GM18505 (cell line): Measurements from ENCODE around the gene HNRNPA3.

Experiments used
- ATAC-seq: cut with Tn5 transposase; IDR thresholded peaks from one replicate; pipeline ENCODE4 v1.9.1; 2021; ENCODE audit not compliant: unreplicated experiment
- POLR2A ChIP-seq: IDR thresholded peaks from 4 replicates; pipeline ENCODE4 v1.6.1; 2011; ENCODE audit warnings: borderline replicate concordance; ENCODE audit not compliant: insufficient read depth, insufficient read length; ENCODE audit errors: extremely low read depth

The HNRNPA3 gene

DNA sequence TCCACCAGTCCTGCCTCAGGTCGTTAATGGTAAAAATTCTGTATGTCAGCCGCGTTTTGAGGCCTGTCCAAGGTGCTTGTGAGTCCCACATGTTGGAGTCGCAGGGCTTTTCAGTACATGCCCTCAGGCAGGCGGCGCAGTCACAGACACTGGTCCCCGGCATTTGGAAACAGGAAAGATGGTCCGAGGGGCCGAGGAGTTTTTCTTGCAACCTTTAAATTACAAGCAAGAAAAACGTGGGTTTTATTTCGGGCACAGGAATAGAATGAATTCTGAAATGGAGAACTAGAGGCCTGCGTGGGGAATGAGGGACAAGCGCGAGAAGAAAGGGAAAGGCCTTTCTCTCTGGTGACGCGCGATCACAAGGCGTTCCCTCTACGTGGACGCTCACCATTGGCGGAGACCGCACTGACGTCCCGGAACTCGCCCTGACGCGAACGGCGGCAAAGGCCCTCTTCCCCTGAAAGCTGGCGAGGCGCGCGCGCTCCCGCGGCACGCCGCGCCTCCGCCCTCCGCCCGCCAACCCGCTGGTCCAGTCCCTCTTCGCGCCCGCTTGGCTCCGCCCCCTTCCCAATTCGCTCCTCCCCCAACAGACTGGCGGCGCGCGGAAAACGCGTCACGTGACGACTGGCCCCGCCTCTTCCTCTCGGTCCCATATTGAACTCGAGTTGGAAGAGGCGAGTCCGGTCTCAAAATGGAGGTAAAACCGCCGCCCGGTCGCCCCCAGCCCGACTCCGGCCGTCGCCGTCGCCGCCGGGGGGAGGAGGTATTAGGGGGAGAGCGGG is at the start of gene HNRNPA3:
Gene HNRNPA3, plus strand, starts transcription at position 689 of the 785 bp plus-strand sequence. Its CDS starts 6 bp downstream, at position 695.
- peak; percentile 86 for ATAC-seq

DNA sequence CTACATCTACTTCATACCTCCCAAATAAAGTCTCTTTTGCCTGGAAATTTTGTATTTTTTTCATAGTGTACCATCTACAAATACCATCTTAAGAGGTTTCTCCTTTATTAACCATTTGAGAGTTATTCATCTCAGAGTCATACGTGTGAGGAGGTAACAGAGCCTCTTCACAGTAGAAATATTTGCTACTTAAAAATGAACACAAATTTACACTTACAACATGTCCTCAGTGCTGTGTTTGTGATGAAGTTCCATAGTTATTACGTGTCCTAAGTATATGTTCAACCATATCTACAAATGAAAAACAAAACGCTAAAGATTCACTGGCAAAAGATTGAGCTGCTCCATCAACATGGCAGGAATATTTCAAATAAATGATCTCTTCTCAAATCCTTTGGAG is 48.5 kb upstream of the HNRNPA3 start:
- TF ChIP-seq POLR2A = no peak
- no peak for ATAC-seq

More for the DNA sequence above, at the start of gene HNRNPA3:
- peak; percentile 76 for TF ChIP-seq POLR2A

DNA sequence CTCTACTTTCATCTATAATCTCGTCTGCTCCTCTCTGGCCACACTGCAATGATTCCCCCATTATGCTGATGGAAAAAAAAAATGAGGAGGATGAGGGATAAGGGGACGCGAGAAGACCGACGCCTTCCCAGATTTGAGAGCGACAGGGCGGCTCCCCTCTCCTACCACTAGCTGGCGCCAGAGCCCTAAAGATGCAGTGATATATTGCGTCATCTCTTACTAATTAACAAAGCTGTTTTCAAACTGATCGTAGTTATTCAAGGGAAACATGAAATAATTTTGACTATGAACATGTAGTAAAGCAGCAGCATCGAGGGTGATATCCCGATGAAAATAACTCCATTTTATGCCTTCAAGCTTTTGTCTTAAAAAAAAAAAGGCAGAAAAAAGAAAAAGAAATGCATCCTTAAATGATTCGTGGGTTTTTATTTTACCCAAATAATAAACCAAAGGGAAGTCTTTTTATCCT is 48.0 kb upstream of the HNRNPA3 start:
- peak; percentile 44 for ATAC-seq
- no peak for TF ChIP-seq POLR2A

DNA sequence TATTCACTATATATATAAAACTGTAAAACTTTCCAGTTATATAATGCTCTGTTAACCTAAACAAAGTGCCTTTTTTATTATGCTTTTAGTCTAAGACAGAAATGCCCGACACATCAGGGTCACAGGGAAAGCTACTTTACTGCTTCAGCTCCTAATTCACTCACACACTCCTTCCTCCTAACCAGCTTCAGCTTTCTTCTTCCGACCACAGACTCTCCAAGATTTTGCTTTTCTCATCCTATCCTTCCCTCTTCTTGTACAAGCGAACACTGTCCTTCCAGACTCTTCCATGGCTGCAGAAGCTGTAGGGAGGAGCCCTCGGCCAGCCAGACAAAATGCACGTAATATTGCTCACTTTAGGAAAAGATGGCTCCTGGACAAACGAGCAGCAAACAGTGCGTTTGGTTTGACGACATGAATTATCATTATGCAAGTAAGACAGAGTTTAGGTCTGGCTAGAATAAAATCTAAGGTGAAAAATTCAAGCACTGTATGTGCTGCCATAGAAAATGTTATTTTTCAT is 47.5 kb upstream of the HNRNPA3 start:
- ATAC-seq = no peak
- no peak for TF ChIP-seq POLR2A

DNA sequence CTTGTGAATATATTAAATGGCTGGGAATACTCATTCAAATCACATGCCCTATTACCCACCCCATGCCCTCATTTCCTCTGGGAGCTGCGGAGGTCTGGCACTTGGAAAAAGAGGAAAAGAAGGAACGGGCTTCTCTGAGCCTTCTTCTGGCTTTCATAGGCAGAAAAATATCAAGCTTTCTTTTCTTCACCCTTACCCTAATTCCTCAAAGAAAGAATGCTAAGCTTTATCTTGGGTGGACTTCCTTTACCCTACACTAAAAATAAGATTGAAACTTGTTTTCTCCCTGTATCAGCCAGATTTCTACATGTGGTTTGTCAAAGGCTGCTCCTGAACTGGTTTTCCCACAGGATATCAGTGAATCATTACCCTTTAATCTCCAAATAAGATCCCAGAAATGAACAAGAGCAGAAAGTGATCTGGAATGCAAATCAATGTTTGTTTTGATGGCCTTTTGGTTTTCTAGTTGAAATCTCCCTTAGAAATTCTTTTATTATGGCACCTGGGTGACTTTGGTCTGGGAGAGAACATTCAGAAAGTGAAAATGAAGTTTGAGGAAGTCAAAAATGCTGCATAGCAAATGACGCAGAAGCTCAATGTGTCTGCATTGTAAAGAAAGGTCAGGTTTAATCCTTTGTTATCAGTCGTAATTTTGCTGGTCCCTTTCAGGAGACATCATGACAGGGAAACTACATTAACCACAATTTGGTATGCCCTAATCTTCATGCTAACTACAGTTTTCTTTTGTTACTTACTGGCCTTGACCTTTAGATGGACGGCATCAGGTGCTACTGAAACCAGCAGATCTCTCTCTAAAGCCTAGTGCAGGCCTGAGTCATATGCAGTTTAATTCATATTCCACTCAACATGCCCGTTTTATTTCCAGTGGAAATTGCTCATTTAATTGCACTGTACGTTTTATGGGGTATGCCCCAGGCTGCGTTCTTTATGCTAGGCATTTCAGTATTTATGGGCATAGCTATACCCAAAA is 46.6 kb upstream of the HNRNPA3 start:
- TF ChIP-seq POLR2A = peak; percentile 33
- peak; percentile 50 for ATAC-seq

DNA sequence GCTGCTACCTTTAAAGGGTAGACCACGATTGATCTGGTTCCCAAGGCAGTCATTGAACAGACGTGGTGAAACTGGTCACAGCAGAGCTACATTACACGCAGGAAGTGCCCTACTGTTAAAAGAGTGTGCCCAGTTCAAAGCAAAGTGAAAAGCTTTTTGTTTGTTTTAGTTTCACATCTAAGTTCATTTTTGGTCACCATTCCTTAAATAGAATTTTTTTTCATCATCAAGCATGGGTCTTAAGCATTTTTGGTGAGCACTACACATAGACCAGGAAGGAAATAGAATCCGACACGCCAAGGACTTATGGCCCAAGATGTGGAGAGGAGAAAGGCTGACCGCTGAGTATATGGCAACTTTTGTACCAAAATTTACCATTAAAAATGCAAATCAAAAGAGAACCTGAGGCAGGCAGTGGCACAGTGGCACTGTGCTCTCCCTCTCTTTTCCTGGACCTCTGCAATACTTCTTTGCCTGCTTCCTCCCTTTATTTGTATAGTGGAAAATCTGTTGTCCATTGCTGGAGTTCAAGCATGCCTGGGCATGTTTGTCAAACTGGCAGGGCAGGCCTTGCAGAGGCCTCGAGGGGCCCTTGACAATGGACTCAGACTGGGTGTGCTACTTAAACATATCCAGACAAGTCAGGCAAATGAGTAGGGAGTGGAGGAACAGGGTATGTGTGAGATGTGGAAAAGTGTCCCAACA is 42.6 kb upstream of the HNRNPA3 start:
- no peak for TF ChIP-seq POLR2A
- ATAC-seq = peak; percentile 55

DNA sequence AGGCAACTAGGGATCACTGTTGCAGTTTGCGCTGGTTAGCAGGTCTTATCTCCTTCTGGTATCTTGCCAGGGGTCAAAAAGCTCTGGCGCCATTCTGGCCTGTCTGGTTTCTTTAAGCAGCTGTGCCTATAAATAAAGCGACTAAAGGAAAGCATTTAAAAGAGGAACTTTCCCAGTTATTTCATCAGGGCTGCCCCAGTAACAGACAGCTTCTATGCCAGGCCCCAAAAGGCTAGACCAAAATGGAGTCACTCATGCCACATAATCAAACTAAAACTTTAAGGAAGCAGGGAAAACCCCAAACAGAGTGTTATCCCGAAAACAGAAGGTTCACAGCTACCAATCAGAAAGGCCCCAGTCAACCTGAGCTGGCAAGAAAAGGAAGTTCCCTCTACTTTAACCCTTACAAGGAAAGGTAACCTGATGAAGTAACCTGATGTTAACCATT is 41.2 kb upstream of the HNRNPA3 start:
- TF ChIP-seq POLR2A = no peak
- ATAC-seq = no peak

DNA sequence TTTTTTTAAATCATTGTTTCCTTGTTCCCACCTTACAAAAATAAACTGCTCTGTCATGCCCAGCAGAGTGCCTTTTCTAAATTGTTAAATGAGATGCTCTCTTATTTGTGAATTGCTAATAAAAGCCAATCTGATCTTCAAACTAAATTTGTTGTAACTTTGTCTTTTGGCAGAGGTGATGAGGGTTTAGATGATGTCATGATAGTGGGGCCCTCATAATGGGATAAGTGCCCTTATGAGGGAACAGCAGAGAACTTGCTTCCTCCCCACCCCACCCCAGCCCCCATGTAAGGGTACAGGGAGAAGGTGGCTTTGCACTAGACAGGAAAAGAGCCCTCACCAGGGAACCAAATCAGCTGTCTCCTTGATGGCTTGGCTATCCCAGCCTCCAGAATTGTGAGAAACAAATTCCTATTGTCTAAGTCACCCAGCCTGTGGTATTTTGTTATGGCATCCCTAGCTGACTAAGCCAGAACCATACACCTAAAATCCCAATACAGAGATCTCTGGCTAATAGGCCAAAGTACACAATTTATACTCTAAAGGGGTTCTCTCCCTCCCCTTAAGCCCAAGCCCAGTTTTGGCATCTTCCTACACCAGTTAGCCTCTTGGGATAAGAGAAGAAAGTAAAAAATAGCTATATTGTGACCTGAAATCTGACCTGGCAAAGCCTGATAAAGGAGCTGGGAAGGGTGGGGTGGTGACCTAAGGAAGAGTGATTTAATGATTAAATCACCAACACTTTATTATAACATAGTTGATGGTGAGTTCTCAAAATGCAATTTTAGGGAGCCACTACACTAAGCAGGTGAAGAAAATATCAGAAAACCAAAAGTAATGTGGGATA is 40.3 kb upstream of the HNRNPA3 start:
- no peak for ATAC-seq
- no peak for TF ChIP-seq POLR2A

DNA sequence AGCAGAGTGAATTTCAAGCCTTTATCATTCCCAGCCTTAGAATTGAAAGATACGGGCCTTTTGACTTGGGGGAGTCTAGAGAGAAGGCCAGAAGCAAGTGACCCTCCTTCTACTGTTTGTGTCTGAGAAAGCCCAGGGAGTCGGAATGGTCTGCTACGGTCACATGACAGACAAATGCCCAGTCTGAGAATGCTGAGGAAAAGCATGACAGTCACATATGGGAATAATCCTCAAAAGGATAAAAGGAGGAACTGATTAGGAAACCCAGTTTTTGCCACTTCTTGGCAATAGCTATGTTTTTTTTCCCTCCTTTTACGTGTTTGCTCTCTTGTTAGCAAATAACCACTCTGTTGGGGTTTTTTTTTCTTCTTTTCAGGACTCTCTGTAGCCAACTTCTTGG is 38.1 kb upstream of the HNRNPA3 start:
- no peak for ATAC-seq
- TF ChIP-seq POLR2A = no peak

DNA sequence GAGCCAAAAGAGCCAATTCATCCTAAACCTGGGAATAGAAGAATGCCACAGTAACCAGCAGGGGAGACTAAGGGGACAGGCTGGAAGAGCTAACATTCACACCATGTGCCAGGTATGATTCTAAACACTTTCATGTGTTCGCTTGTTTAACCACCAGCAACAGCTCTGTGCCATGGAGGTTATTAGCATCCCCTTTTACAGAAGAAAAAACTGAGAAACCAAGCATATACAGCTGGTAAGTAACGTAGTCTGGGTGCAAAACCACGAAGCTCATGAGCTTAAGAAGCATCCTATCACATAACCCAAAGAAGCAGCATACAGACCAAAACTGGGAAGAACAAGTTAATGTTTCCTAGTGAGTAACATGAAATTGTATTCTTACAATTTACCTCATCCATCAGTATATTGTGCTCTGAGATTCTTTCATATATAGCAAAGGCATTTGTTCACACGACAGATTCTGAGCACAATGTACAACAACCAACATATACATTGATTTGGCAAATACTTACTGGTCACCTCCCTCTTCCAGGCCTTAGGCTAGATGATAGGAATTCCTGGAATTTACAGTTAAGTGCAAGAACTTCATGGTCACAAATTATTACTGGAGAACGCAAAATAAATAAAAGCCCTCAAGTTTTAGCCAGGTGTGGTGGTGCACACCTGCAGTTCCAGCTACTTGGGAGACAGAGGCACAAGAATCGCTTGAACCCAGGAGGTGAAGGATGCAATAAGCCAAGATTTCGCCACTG is 36.5 kb upstream of the HNRNPA3 start:
- no peak for ATAC-seq

DNA sequence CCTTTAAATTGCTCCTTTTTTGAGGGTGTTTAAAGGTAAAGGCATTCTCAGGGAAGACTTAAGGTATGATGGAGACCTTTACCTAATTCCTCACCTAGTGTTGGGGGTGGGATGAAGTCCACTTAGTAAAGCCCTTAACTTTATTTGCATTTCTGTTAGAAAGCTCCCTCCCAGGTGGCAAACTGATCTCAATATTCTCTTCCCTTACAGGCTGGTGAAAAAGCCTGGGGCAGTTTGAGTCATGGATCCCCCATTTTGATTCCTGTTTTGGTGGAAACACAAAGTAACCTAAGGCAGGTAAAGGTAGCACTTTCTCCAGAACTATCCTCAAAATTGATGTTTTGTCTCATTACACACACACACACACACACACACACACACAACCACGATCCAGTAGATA is 33.8 kb upstream of the HNRNPA3 start:
- no peak for ATAC-seq
- no peak for TF ChIP-seq POLR2A

More for the DNA sequence above, 36.5 kb upstream of the HNRNPA3 start:
- TF ChIP-seq POLR2A = no peak
